LNCaP clone FGC (cell line): Measurements from ENCODE around the gene MPIG6B.
A peak's percentile ranks its signal among the peaks of the same experiment; 100 is the strongest.

ENCODE experiments used
- DNase-seq: peaks from one replicate; pipeline ENCODE4 v3.0.0-alpha.2; 2011; ENCODE audit warnings: low read depth
- H3K4me3 ChIP-seq: 2 replicates; pipeline ENCODE4 v1.5.1; 2011; ENCODE audit warnings: mild to moderate bottlenecking, low read depth, low read length, control low read depth
- CTCF ChIP-seq: IDR thresholded peaks from 2 replicates; pipeline ENCODE4 v1.5.1; 2012; ENCODE audit warnings: mild to moderate bottlenecking; ENCODE audit not compliant: control insufficient read depth, insufficient read depth; ENCODE audit errors: extremely low read depth

Gene MPIG6B

GRCh38 chr6:31723245-31723979 lies at the start of gene MPIG6B:
Gene MPIG6B, plus strand, starts transcription at chr6:31723373. Its CDS starts 11 bp downstream, at chr6:31723384.
- no peak within 1 kb of the TSS for H3K4me3 ChIP-seq
- no peak for TF ChIP-seq CTCF
- no peak for DNase-seq

- DNase-seq, result no peak
- TF ChIP-seq CTCF, result no peak
Observed at GRCh38 chr6:31676322-31676903, 46.8 kb upstream of the MPIG6B start.

GRCh38 chr6:31676904-31677303 lies 46.3 kb upstream of the MPIG6B start:
- H3K4me3 ChIP-seq, result no peak overlapping the region
- no peak for TF ChIP-seq CTCF
- DNase-seq, result no peak

More at GRCh38 chr6:31676322-31676903, 46.8 kb upstream of the MPIG6B start:
- H3K4me3 ChIP-seq, result no peak overlapping the region

- no peak for TF ChIP-seq CTCF
- no peak overlapping the region for H3K4me3 ChIP-seq
- no peak for DNase-seq
Observed at GRCh38 chr6:31677955-31678354, 45.2 kb upstream of the MPIG6B start.

GRCh38 chr6:31680226-31681134 lies 42.7 kb upstream of the MPIG6B start, which contains the start of gene LY6G5C:
Gene LY6G5C, minus strand, starts transcription at chr6:31681067. Its CDS starts 694 bp downstream, at chr6:31680373.
- H3K4me3 ChIP-seq, result no peak within 1 kb of the TSS
- peak; percentile 91 for TF ChIP-seq CTCF
- no peak for DNase-seq

GRCh38 chr6:31681135-31681671 lies 42.0 kb upstream of the MPIG6B start:
- DNase-seq, result no peak
- no peak for TF ChIP-seq CTCF
- H3K4me3 ChIP-seq, result no peak overlapping the region
